Uterus (tissue), 2 donors: ENCODE data around the gene PLCB2.

Experiments
- POLR2A ChIP-seq, 2 donors: fragments of 450-650 bp; IDR thresholded peaks; one replicate each; pipeline ENCODE4 v1.6.1; 2016; ENCODE audit warnings: antibody characterized with exemption in 2 of 2, mild to moderate bottlenecking in 1 of 2, moderate library complexity in 1 of 2
- TF ChIP-seq, protein P1 (sequence below), 4 experiments: fragments of 200-600 bp in 2 of 4; fragments of 450-650 bp in 2 of 4; sonication (generic) in 2 of 4; IDR thresholded peaks; one replicate each; pipeline ENCODE4 v1.5.1; 2016 to 2019; ENCODE audit warnings: antibody characterized with exemption in 4 of 4, mild to moderate bottlenecking in 2 of 4, moderate library complexity in 1 of 4

DNA sequence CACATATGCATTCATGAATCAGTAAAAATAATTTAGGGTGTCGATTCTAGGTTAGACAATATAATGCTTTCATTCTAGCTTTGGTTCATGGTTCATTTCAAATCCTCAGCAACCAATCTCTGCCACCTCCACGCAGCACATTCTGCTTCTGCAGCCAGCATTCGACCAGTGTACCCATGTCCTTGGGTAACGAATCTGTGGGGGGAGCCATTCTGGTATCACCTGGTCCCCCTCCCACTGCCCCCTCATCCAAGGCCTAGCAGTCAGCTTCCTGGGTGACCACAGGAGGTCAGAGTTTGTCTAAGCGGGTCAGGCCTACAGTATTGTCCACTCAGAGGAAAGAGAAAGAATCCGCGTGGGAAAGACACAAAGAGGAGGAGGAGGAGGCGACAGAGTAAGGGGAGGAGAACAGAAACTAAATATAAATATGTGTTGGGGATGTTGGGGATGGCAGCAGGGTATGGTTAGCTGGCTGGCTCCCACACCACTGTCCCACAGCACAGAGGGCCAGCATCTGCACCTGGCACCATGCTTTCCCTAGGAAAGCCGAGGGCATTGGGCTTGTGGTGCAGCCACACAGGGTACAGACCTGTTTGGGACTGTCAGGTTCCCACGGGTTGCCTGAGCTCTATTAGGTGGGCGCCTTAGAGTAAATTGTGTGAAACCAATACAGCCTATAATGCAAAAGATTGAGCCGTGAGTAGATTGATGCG is 56.8 kb downstream of the PLCB2 start:
- TF ChIP-seq, protein P1, sequence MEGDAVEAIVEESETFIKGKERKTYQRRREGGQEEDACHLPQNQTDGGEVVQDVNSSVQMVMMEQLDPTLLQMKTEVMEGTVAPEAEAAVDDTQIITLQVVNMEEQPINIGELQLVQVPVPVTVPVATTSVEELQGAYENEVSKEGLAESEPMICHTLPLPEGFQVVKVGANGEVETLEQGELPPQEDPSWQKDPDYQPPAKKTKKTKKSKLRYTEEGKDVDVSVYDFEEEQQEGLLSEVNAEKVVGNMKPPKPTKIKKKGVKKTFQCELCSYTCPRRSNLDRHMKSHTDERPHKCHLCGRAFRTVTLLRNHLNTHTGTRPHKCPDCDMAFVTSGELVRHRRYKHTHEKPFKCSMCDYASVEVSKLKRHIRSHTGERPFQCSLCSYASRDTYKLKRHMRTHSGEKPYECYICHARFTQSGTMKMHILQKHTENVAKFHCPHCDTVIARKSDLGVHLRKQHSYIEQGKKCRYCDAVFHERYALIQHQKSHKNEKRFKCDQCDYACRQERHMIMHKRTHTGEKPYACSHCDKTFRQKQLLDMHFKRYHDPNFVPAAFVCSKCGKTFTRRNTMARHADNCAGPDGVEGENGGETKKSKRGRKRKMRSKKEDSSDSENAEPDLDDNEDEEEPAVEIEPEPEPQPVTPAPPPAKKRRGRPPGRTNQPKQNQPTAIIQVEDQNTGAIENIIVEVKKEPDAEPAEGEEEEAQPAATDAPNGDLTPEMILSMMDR (IDR thresholded peaks at IDR 0.05) = no peak
- TF ChIP-seq POLR2A (IDR thresholded peaks at IDR 0.05) = no peak
